H1 (cell line): ENCODE measurements around the gene IFNG-AS1. TPM values are rescaled to one million over a fixed set of nuclear protein-coding genes. Genes with fewer than 3 reads are reported as not detected.

Source experiments
- CTCF ChIA-PET: fragments of 300-600 bp; sonication (Branson Sonifier 250); formaldehyde crosslinking; loops from one replicate; lab custom pipeline; 2021; ENCODE audit not compliant: partially characterized antibody; lab: Charles Lee
- POLR2A ChIA-PET: fragments of 300-600 bp; sonication (Branson Sonifier 250); formaldehyde crosslinking; loops from one replicate; lab custom pipeline; 2021; ENCODE audit warnings: inconsistent platforms; ENCODE audit not compliant: partially characterized antibody; lab: Charles Lee
- DNase-seq, 2 experiments: peaks; one replicate each; pipeline versions ENCODE4 v3.0.0 to v3.0.0-alpha.2; 2010 to 2022; ENCODE audit warnings: low spot score in 2 of 2, low read depth in 1 of 2, mixed read lengths in 1 of 2
- FAIRE-seq: peaks from 2 replicates; lab custom pipeline; 2011; peaks lifted over from hg19 to GRCh38; lab: Jason Lieb, UNC
- H2AFZ ChIP-seq: 2 replicates; pipeline ENCODE4 v1.8.1; 2012; ENCODE audit warnings: low read length, inconsistent platforms
- H2AK5ac ChIP-seq: 2 replicates; pipeline ENCODE4 v1.6.1; 2013; ENCODE audit warnings: low read depth, low read length
- H2BK120ac ChIP-seq: replicated peaks from 2 replicates; pipeline ENCODE3; 2013; ENCODE audit warnings: low read depth, low read length, inconsistent platforms
- H2BK12ac ChIP-seq: 2 replicates; pipeline ENCODE4 v1.6.1; 2013; ENCODE audit warnings: low read depth, low read length
- H2BK15ac ChIP-seq: 2 replicates; pipeline ENCODE4 v1.6.1; 2013; ENCODE audit warnings: low read length
- H2BK20ac ChIP-seq: 2 replicates; pipeline ENCODE4 v1.6.1; 2013; ENCODE audit warnings: low read length
- H2BK5ac ChIP-seq: 2 replicates; pipeline ENCODE4 v1.6.1; 2013; ENCODE audit warnings: low read depth, low read length
- H3K14ac ChIP-seq: 2 replicates; pipeline ENCODE4 v1.6.1; 2013; ENCODE audit warnings: inconsistent platforms; ENCODE audit not compliant: insufficient read length
- H3K18ac ChIP-seq: 2 replicates; pipeline ENCODE4 v1.6.1; 2013; ENCODE audit warnings: low read length; ENCODE audit errors: extremely low read depth
- H3K23ac ChIP-seq: 2 replicates; pipeline ENCODE4 v1.6.1; 2013; ENCODE audit warnings: inconsistent platforms; ENCODE audit not compliant: insufficient read length
- H3K23me2 ChIP-seq: 2 replicates; pipeline ENCODE4 v1.6.1; 2013; ENCODE audit warnings: low read depth, low read length
- H3K27ac ChIP-seq: 2 replicates; pipeline ENCODE4 v1.6.1; 2011; ENCODE audit warnings: low read depth, low read length, inconsistent platforms
- H3K27me3 ChIP-seq, 4 experiments: replicated peaks in 1 of 4; 1 replicate in 1 of 4; 2 replicates in 3 of 4; pipeline versions ENCODE4 v1.6.1 to v1.8.1; 2011 to 2013; ENCODE audit warnings: low read length in 3 of 4, mild to moderate bottlenecking in 3 of 4, inconsistent platforms in 2 of 4, mixed read lengths in 2 of 4, moderate library complexity in 1 of 4; ENCODE audit not compliant: control insufficient read depth in 3 of 4, insufficient read depth in 3 of 4; ENCODE audit errors: extremely low read depth in 1 of 4
- H3K36me3 ChIP-seq, 4 experiments: 2 replicates each; pipeline versions ENCODE4 v1.6.1 to v1.8.1; 2011 to 2013; ENCODE audit warnings: mild to moderate bottlenecking in 4 of 4, low read length in 3 of 4, moderate library complexity in 2 of 4, control low read depth in 1 of 4, inconsistent platforms in 1 of 4; ENCODE audit not compliant: insufficient read depth in 4 of 4, control insufficient read depth in 2 of 4
- H3K4ac ChIP-seq: replicated peaks from 2 replicates; pipeline ENCODE3; 2013; ENCODE audit warnings: low read length, low read depth, mixed read lengths, inconsistent platforms; ENCODE audit not compliant: insufficient read length
- H3K4me1 ChIP-seq, 4 experiments: replicated peaks in 1 of 4; 1 replicate in 1 of 4; 2 replicates in 3 of 4; pipeline versions ENCODE4 v1.6.1 to v1.8.1; 2011 to 2013; ENCODE audit warnings: low read length in 3 of 4, inconsistent platforms in 2 of 4, mixed read lengths in 1 of 4; ENCODE audit not compliant: insufficient read depth in 4 of 4, control insufficient read depth in 3 of 4
- H3K4me2 ChIP-seq, 2 experiments: 2 replicates each; pipeline versions ENCODE4 v1.6.1 to v1.8.1; 2011 to 2013; ENCODE audit warnings: low read depth in 2 of 2, low read length in 2 of 2, control low read depth in 1 of 2, inconsistent platforms in 1 of 2, mild to moderate bottlenecking in 1 of 2; ENCODE audit not compliant: insufficient read depth in 1 of 2
- H3K4me3 ChIP-seq, 4 experiments: fragments of 200-600, 300-600 bp in 1 of 4; sonication (generic), shearing (Covaris generic), sonication (Bioruptor Twin) in 1 of 4; 2 replicates each; pipeline versions ENCODE4 v1.5.1 to v1.8.1; 2011 to 2016; ENCODE audit warnings: low read length in 4 of 4, low read depth in 3 of 4, control low read depth in 2 of 4, inconsistent platforms in 2 of 4, mild to moderate bottlenecking in 2 of 4, mixed read lengths in 1 of 4, moderate library complexity in 1 of 4; ENCODE audit not compliant: insufficient read depth in 2 of 4; ENCODE audit errors: extremely low read depth in 1 of 4
- H3K56ac ChIP-seq: replicated peaks from 2 replicates; pipeline ENCODE3; 2013; ENCODE audit warnings: low read depth, mild to moderate bottlenecking, mixed read lengths, low read length, inconsistent platforms; ENCODE audit not compliant: insufficient read length
- H3K79me1 ChIP-seq: 2 replicates; pipeline ENCODE4 v1.6.1; 2013; ENCODE audit warnings: low read depth, low read length, control low read depth
- H3K79me2 ChIP-seq, 2 experiments: 2 replicates each; pipeline versions ENCODE4 v1.6.1 to v1.8.1; 2012 to 2013; ENCODE audit warnings: low read length in 2 of 2, mild to moderate bottlenecking in 2 of 2, inconsistent platforms in 1 of 2; ENCODE audit not compliant: insufficient read depth in 2 of 2, control insufficient read depth in 1 of 2
- H3K9ac ChIP-seq, 4 experiments: replicated peaks in 1 of 4; 1 replicate in 1 of 4; 2 replicates in 3 of 4; pipeline versions ENCODE4 v1.6.1 to v1.8.1; 2011 to 2013; ENCODE audit warnings: low read depth in 3 of 4, low read length in 3 of 4, control low read depth in 2 of 4, mild to moderate bottlenecking in 2 of 4, moderate library complexity in 2 of 4, inconsistent platforms in 1 of 4; ENCODE audit errors: extremely low read depth in 1 of 4
- H3K9me3 ChIP-seq, 2 experiments: 2 replicates each; pipeline versions ENCODE4 v1.6.1 to v1.8.1; 2012 to 2013; ENCODE audit warnings: mild to moderate bottlenecking in 2 of 2, moderate library complexity in 2 of 2, control low read depth in 1 of 2, inconsistent platforms in 1 of 2, low read depth in 1 of 2, low read length in 1 of 2, mixed read lengths in 1 of 2; ENCODE audit not compliant: insufficient read depth in 2 of 2
- H4K20me1 ChIP-seq, 2 experiments: replicated peaks in 1 of 2; 2 replicates each; pipeline versions ENCODE3 to v1.8.1; 2011 to 2013; ENCODE audit warnings: inconsistent platforms in 2 of 2, low read length in 2 of 2, mild to moderate bottlenecking in 1 of 2; ENCODE audit not compliant: insufficient read depth in 2 of 2, control insufficient read depth in 1 of 2
- H4K5ac ChIP-seq: 2 replicates; pipeline ENCODE4 v1.6.1; 2013; ENCODE audit warnings: low read length, low read depth, mixed read lengths, inconsistent platforms; ENCODE audit not compliant: insufficient read length
- H4K8ac ChIP-seq: 2 replicates; pipeline ENCODE4 v1.8.0; 2013; ENCODE audit warnings: mild to moderate bottlenecking, moderate library complexity, low read length, inconsistent platforms; ENCODE audit not compliant: insufficient read depth; ENCODE audit errors: extremely low read depth
- H4K91ac ChIP-seq: replicated peaks from 2 replicates; pipeline ENCODE3; 2013; ENCODE audit warnings: low read length, mixed read lengths, inconsistent platforms; ENCODE audit not compliant: insufficient read length
- CEBPB ChIP-seq: IDR thresholded peaks from 2 replicates; pipeline ENCODE4 v1.6.1; 2012; ENCODE audit warnings: low read depth, low read length
- WGBS, 2 experiments: shearing (Covaris generic) in 1 of 2; methylation state at CpG; one replicate each; pipeline versions ENCODE4 v1.1.6 to v1.1.7; 2013 to 2015; ENCODE audit warnings: low lambda C conversion rate in 2 of 2, mixed read lengths in 2 of 2, inconsistent platforms in 1 of 2, low coverage in 1 of 2, missing lambda C conversion rate in 1 of 2; ENCODE audit not compliant: insufficient replicate concordance in 2 of 2, insufficient coverage in 1 of 2, insufficient read length in 1 of 2; ENCODE audit errors: extremely low coverage in 1 of 2, missing lambda C conversion rate in 1 of 2; 5-methylcytosine and 5-hydroxymethylcytosine counted together
- polyA plus RNA-seq, 7 experiments: library from polyadenylated mRNA; depleted of rRNA in 3 of 7; stranded (reverse) in 5 of 7; unstranded in 2 of 7; fragments of >200 nt in 5 of 7; fragments of 200-250 nt in 2 of 7; gene quantifications; 1 replicate in 5 of 7; 2 replicates in 1 of 7; 4 replicates in 1 of 7; pipeline versions ENCODE4 v1.2.1 to v1.2.3, GENCODE V29; 2011 to 2013; ENCODE audit warnings: missing spikeins in 2 of 7, mixed read lengths in 2 of 7
- total RNA-seq: library from RNA; stranded (reverse); fragmentation: NEBNext Ultra II Directional; extraction: Animal tissue kit (Norgen Biotek cat#: 25700); gene quantifications from 2 replicates; pipeline ENCODE4 v1.2.1, GENCODE V29; 2021

Gene IFNG-AS1
- total and polyA plus RNA-seq, 2 of the 8 experiments (the other 6 are each of a cell fraction or from before 2014, with no cell fraction given), result not detected

DNA sequence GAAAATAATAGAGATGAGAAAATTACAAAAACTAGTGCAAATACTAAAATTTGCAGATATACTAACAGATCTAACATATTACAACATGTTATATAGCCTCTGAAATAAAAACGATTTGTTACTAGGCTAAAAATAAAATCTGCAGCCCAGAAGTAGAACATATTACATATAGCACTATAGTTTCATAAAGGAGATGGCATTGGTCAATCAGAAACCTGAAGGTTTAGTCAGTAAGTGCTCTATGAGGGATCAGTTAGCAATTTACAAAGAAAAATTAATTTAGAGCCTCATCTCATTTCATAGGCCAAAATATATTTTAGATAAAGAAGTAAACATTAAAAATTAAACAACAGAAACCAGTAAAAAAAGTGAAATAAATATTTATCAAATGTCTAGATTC lies 41.0 kb downstream of the IFNG-AS1 start:
- ChIA-PET CTCF (interaction anchor here (1.2 kb wide), 1 partner anchor 8 kb away, joined by 3 read pairs; no protein-coding TSS in a partner anchor), POLR2A (no interaction called here)
- Histone ChIP-seq H4K5ac (no peak overlapping the region), H3K4ac (no peak overlapping the region), H3K4me2 (no peak overlapping the region), H4K8ac (no peak overlapping the region), H3K18ac (no peak overlapping the region), H2AK5ac (no peak overlapping the region), H3K4me3 (no peak overlapping the region), H3K23me2 (no peaks in the 10 kb centered on the region; the same call in 1 of the 2 replicates), H3K27me3 (no peaks in the 10 kb centered on the region), H2BK120ac (no peak overlapping the region), H3K23ac (no peak overlapping the region), H2BK20ac (no peak overlapping the region), H3K27ac (no peak overlapping the region), H3K4me1 (no peaks in the 10 kb centered on the region), H2AFZ (no peak overlapping the region), H3K79me2 (no peaks in the 10 kb centered on the region), H4K20me1 (no peaks in the 10 kb centered on the region), H2BK12ac (no peak overlapping the region), H3K14ac (no peak overlapping the region), H3K79me1 (no peaks in the 10 kb centered on the region; the same call in 1 of the 2 replicates), H3K36me3 (no peaks in the 10 kb centered on the region), H2BK15ac (no peak overlapping the region), H2BK5ac (no peak overlapping the region), H4K91ac (no peak overlapping the region), H3K9ac (no peak overlapping the region), H3K56ac (no peak overlapping the region), H3K9me3 (no peaks in the 10 kb centered on the region)
- DNase-seq (no peak), FAIRE-seq (no peak)
- no peak for TF ChIP-seq CEBPB
- WGBS, 2 experiments, result 70% methylated on average over 1 of the region's 1 CpG; no CpG with 5 or more reads in 1 of the 2 experiments
